HepG2 (cell line): ENCODE results near the gene NEBL. TPM values are rescaled to one million over a fixed set of nuclear protein-coding genes. Genes with fewer than 3 reads are reported as not detected.

Source experiments
- ATAC-seq: fragments of 200-7000 bp; cut with Tn5 transposase; 3 replicates; pipeline ENCODE4 v1.9.1; 2020; ENCODE audit warnings: mild to moderate bottlenecking, moderate library complexity
- BruUV-seq: library from RNA; stranded (reverse); fragments of 400-500 nt; replicated peaks from 2 replicates; lab custom pipeline; 2021; lab: Mats Ljungman, UMichigan
- CTCF ChIA-PET: fragments of 300-600 bp; formaldehyde crosslinking; extraction: SDS; loops from one replicate; lab custom pipeline; 2021; ENCODE audit warnings: low total read pairs, inconsistent platforms, low intra/inter-chr PET ratio; lab: Yijun Ruan, JAX
- POLR2A ChIA-PET: fragments of 350-600 bp; sonication (Branson Sonifier 250); formaldehyde crosslinking; loops from one replicate; lab custom pipeline; 2020; ENCODE audit warnings: antibody characterized with exemption, inconsistent platforms; lab: Yijun Ruan, JAX
- DNase-seq: peaks from one replicate; pipeline ENCODE4 v3.0.0-alpha.2; 2015; ENCODE audit warnings: low spot score
- FAIRE-seq: peaks from 3 replicates; lab custom pipeline; 2011; peaks lifted over from hg19 to GRCh38; lab: Jason Lieb, UNC
- H2AFZ ChIP-seq: one replicate; pipeline ENCODE4 v1.6.1; 2011; ENCODE audit warnings: low read length, inconsistent platforms
- H3K27ac ChIP-seq: fragments of 300-600 bp; 3 replicates; pipeline ENCODE4 v1.8.0; 2011; ENCODE audit warnings: mixed run types, mild to moderate bottlenecking, mixed read lengths, low read length, inconsistent platforms; ENCODE audit not compliant: insufficient read depth; ENCODE audit errors: extremely low read length
- H3K27me3 ChIP-seq, 2 experiments: fragments of 200-600 bp in 1 of 2; 2 replicates in 1 of 2; 3 replicates in 1 of 2; pipeline versions ENCODE4 v1.6.0 to v1.8.0; 2011; ENCODE audit warnings: low read length in 2 of 2, mild to moderate bottlenecking in 2 of 2, moderate library complexity in 2 of 2, inconsistent platforms in 1 of 2; ENCODE audit not compliant: insufficient read depth in 2 of 2, control insufficient read depth in 1 of 2
- H3K36me3 ChIP-seq, 2 experiments: fragments of 200-600 bp in 1 of 2; replicated peaks in 1 of 2; 2 replicates in 1 of 2; 3 replicates in 1 of 2; pipeline versions ENCODE4 v1.5.1 to v1.8.0; 2011; ENCODE audit warnings: low read length in 2 of 2, inconsistent platforms in 1 of 2; ENCODE audit not compliant: insufficient read depth in 2 of 2, control insufficient read depth in 1 of 2
- H3K4me1 ChIP-seq: 2 replicates; pipeline ENCODE4 v1.5.1; 2012; ENCODE audit warnings: low read length, inconsistent platforms; ENCODE audit not compliant: insufficient read depth
- H3K4me2 ChIP-seq: 2 replicates; pipeline ENCODE4 v1.6.0; 2011; ENCODE audit warnings: low read depth, low read length, inconsistent platforms
- H3K4me3 ChIP-seq, 3 experiments: fragments of 200-600 bp in 1 of 3; sonication (generic), shearing (Covaris generic) in 1 of 3; replicated peaks in 1 of 3; 2 replicates each; pipeline ENCODE4 v1.5.1; 2011 to 2016; ENCODE audit warnings: low read length in 3 of 3, inconsistent platforms in 2 of 3, low read depth in 2 of 3, mild to moderate bottlenecking in 2 of 3, control low read depth in 1 of 3, mixed read lengths in 1 of 3; ENCODE audit not compliant: insufficient read depth in 1 of 3
- H3K79me2 ChIP-seq: one replicate; pipeline ENCODE4 v1.6.1; 2011; ENCODE audit warnings: low read length, inconsistent platforms; ENCODE audit not compliant: insufficient read depth
- H3K9ac ChIP-seq: 2 replicates; pipeline ENCODE4 v1.6.0; 2011; ENCODE audit warnings: mild to moderate bottlenecking, low read depth, low read length, inconsistent platforms; ENCODE audit not compliant: insufficient read depth
- H3K9me3 ChIP-seq: 2 replicates; pipeline ENCODE4 v1.5.1; 2012; ENCODE audit warnings: mild to moderate bottlenecking, low read length
- H4K20me1 ChIP-seq: 2 replicates; pipeline ENCODE4 v1.6.0; 2011; ENCODE audit warnings: inconsistent platforms, mild to moderate bottlenecking, low read length, moderate library complexity; ENCODE audit not compliant: insufficient read depth
- ATF7 ChIP-seq, 2 experiments: fragments of 450-650 bp in 1 of 2; sonication (generic) in 1 of 2; formaldehyde crosslinking in 1 of 2; IDR thresholded peaks; 2 replicates each; pipeline versions ENCODE4 v1.4.0 to v1.6.1; 2016 to 2020; ENCODE audit warnings: antibody characterized with exemption in 1 of 2, mild to moderate bottlenecking in 1 of 2, missing genetic modification reagents in 1 of 2
- CREB1 ChIP-seq, 2 experiments: fragments of 450-650 bp in 1 of 2; IDR thresholded peaks; 2 replicates each; pipeline ENCODE4 v1.6.1; 2016 to 2017; ENCODE audit warnings: control low read depth in 1 of 2, mild to moderate bottlenecking in 1 of 2, missing compliant biosample characterization in 1 of 2, missing genetic modification characterization in 1 of 2
- TCF7 ChIP-seq: sonication (generic); IDR thresholded peaks from 2 replicates; pipeline ENCODE4 v1.6.1; 2016; ENCODE audit warnings: antibody characterized with exemption, low read depth
- ZNF407 ChIP-seq: sonication (generic); formaldehyde crosslinking; IDR thresholded peaks from one replicate; pipeline ENCODE4 v1.5.1; 2020; ENCODE audit warnings: mild to moderate bottlenecking, missing genetic modification reagents; ENCODE audit errors: not compliant biosample characterization
- WGBS: methylation state at CpG from one replicate; pipeline ENCODE4 v1.1.6; 2017; ENCODE audit warnings: low lambda C conversion rate; 5-methylcytosine and 5-hydroxymethylcytosine counted together
- in situ Hi-C: cut with HindIII; loops from 2 replicates; pipeline ENCODE4 v1.10.0; 2017; ENCODE audit warnings: low pct_unique_long_range_greater_than_20kb; ENCODE audit not compliant: extremely low pct_ligation_motif_present
- intact Hi-C: fragments of 100-400 bp; cut with micrococcal nuclease; formaldehyde crosslinking; loops from one replicate; pipeline ENCODE4 v1.10.0; 2022; ENCODE audit not compliant: unreplicated experiment
- polyA plus RNA-seq, 8 experiments: library from polyadenylated mRNA; depleted of rRNA in 3 of 8; stranded (reverse) in 7 of 8; unstranded in 1 of 8; fragments of >200 nt; fragmentation: Illumina TruSeq in 4 of 8; extraction: Trizol in 4 of 8; gene quantifications; 2 replicates each; pipeline versions ENCODE4 v1.2.1 to v1.2.3, GENCODE V29; 2011 to 2016; ENCODE audit warnings: low read depth in 4 of 8, missing spikeins in 1 of 8, mixed read lengths in 1 of 8; ENCODE audit not compliant: insufficient read depth in 1 of 8
- total RNA-seq, 5 experiments: library from RNA; depleted of rRNA; stranded (reverse); fragments of >200 nt; fragmentation: Illumina TruSeq; extraction: Trizol; gene quantifications; 2 replicates each; pipeline ENCODE4 v1.2.3, GENCODE V29; 2016; ENCODE audit warnings: low read depth in 1 of 5

NEBL gene
- total and polyA plus RNA-seq, 2 of the 13 experiments (the other 11 are each of a cell fraction or from before 2014, with no cell fraction given) = not detected

- Histone ChIP-seq H3K36me3 (no peaks in the 10 kb centered on the region), H3K4me2 (no peak overlapping the region), H3K9ac (no peak overlapping the region), H3K4me3 (no peak overlapping the region), H3K79me2 (no peaks in the 10 kb centered on the region), H4K20me1 (no peaks in the 10 kb centered on the region), H3K27ac (no peak overlapping the region), H3K27me3 (peaks cover 0 to 3% of the 10 kb centered on the region in 2 experiments; a peak in 1 of 5 replicates), H2AFZ (no peak overlapping the region), H3K9me3 (no peaks in the 10 kb centered on the region), H3K4me1 (no peaks in the 10 kb centered on the region)
- ATAC-seq (no peak), DNase-seq (no peak), FAIRE-seq (no peak)
- intact Hi-C loops = no loop called here
- BruUV-seq = no TSS peak
- peak; percentile 98 for TF ChIP-seq ATF7 (IDR thresholded peaks at IDR 0.05)
- TF ChIP-seq ATF7 (CRISPR knock-in tag; IDR thresholded peaks at IDR 0.05) = no peak
- no peak for TF ChIP-seq ZNF407 (CRISPR knock-in tag)
- no peak for TF ChIP-seq TCF7
- TF ChIP-seq CREB1 (IDR thresholded peaks at IDR 0.05) = peak; percentile 96
- TF ChIP-seq CREB1 (CRISPR knock-in tag; IDR thresholded peaks at IDR 0.05) = no peak
- in situ Hi-C loops = no loop called here
- ChIA-PET POLR2A (no interaction called here), CTCF (no interaction called here)
- WGBS = 12% methylated on average over 4 of the region's 4 CpGs
Measured at GRCh38 chr10:20742737-20743541, 154.2 kb downstream of the NEBL start.
